ENCODE data around the gene EYS.

Gene EYS

DNA sequence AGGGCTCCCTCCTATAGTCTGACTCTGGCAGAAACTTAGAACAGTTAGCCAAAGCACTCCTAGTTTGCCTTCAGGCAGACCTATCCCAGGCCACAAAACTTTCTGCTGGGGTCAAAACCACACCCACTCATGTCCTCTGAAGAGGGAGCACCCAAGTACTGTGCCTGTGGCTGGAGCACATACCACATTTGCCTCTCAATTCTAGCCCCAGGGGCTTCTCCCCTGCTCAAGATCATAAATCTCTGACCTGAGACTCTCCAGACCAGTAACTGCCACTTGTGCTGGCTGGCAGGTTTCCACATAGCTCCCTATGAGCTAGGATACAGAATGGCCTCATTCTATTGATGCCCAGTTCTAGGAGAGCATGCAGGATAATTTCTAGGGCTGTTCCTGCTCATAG, 781.0 kb downstream of the EYS start:
- DNase-seq, result no peak

DNA sequence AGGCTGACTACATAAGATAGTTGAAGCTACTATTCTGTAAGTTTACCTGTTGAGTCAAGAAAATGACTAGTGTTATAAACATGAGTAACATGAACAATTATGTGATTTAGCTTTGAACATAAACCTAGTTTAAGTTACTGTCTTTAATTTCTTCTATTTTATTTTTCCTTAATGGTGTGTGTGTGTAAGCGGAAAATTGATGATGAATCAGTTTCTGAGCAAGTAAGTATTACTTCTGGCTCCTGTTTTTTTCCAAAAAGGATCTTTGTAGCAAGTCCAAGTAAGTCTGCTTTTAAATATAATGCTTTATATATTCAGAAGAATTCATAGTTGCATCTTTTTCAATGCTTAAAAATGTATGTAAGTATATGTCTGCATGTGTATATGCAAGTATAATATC, 786.8 kb downstream of the EYS start:
- no peak for DNase-seq

GRCh38 chr6:64914124-64914523, 792.9 kb downstream of the EYS start:
- no peak for DNase-seq

DNA sequence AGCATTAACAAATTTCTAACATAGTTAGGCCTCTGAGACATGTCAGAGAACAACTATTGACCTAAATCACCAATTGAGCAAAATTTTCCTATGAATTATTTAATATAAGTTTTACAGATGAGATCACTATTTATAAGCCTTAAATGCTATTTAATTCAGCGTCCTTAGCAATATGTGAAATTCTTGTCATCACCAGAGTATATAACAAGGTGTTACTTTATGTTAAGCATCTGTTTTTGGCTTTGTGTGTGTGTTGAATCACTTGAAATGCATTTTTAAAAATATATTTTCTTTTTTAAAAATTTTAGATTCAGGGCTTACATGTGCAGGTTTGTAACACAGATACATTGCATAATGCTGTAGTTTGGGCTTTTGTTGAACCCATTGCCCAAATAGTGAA, 794.1 kb downstream of the EYS start:
- no peak for DNase-seq

DNA sequence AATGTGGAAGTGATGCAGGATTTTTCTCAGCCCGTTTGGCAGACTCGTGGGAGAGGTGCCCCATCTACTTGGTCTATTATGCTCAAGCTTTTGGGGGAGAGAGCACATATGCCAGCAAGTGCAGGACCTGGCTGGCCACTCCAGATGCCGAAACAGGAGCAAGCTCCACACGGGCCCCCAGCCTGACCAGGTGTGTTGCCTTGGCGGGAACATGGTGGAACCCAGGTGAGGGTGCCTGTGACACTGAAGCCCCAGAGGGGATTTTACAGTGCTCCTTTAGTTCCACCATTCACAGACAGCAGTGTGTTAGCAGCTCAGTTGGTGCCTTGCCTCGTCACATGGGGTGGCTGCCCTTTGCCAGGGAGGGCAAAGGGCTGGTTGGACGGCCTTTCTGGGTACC, 798.9 kb downstream of the EYS start:
- DNase-seq, result no peak

DNA sequence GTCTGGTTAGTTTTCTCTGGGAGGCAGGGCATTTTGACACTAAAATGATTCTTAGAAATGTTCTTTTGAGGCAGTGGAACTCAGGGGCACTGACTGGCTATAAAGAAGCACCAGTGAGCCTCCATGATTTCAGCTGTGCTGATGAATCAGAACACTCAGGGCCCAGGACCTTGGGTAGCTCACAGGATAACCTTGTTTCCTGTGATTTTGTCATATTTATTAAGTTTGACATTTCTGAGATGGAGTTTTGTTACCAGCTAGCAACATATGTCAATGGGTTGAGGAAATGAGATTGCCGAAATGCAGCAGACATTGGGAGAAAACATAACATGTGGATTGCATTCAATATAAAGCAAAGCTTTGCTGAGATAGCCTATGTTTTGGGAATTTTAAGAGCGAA, 802.4 kb downstream of the EYS start:
- no peak for DNase-seq

- no peak for DNase-seq
Measured at GRCh38 chr6:64902596-64902995, 804.4 kb downstream of the EYS start.

DNA sequence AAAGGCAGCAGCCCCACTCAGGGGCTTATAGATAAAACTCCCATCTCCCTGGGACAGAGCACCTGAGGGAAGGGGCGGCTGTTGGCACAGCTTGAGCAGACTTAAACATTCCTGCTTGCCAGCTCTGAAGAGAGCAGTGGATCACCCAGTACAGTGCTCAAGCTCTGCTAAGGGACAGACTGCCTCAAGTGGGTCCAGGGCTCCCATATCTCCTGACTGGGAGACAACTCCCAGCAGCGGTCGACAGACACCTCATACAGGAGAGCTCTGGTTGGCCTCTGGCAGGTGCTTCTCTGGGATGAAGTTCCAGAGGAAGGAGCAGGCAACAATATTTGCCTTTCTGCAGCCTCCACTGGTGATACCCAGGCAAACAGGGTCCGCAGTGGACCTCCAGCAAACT, 810.1 kb downstream of the EYS start:
- DNase-seq, result no peak

- no peak for DNase-seq
Measured at GRCh38 chr6:64895945-64896344, 811.1 kb downstream of the EYS start.

- no peak for DNase-seq
Measured at GRCh38 chr6:64890609-64891008, 816.4 kb downstream of the EYS start.

DNA sequence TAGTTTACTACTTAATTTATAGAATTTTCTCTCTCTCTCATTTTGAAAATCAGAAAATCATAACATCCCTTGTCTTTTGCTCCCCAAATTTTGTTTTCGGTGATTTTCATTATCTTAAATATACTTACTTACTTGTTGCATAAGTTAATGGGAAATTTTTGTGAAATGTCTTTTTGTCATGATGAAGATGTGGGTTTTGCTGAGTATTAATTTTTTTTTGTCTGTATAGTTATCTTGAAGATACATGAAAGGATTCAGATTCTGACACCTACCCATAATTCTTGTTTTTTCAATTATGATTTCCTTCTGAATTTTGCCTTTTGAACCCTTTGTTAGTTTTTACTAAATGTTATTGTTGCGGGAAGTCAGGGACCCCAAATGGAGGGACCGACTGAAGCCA, 817.9 kb downstream of the EYS start:
- no peak for DNase-seq

GRCh38 chr6:64874776-64875175, 832.2 kb downstream of the EYS start:
- no peak for DNase-seq

DNA sequence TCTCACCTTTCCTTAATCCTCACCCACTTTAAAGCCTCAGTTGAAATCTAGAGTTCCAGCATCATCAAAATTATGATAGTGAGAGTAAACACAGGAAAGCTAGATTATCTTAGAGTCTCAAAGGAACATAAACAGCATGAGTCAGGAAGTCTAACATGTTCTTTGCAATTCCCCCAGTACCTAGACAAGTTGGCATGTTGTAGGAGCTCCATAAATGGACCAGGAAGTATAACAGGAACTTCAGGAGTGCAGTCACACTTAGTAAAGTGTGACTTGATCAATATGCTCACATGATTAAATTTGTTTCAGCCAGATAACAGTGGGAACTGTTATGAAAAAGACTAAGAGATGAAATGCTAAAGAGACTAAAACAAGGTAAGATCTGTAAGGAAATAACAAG, 834.4 kb downstream of the EYS start:
- no peak for DNase-seq

DNA sequence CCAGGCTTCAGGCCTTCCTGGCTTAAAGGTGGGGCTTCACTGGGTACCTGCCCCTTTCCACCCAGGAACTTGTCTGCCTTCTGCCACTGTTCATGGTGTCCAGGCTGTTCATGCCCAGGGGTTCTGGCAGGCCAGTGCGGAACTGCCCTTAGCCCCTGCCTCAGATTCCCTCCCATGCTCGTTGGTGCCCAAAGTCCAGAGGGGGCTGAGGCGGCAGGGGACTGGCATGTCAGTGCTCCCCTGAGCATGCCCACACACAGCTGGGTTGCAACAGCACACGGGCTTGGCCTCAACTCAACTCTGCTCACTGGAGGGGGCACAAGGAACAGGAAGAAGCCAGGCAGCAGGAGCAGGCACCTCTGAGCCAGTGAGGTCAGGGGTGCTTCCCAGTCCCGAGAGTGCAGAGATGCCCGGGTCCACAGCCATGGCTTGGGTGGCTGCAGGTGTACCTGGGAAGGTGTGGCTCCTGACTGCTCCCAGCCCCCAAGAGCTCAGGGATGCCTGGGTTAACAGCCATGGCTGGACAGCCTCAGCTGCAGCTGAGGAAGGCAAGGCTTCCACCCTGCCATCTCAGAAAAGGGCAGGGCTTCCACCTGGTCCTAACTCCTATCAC, 845.9 kb downstream of the EYS start:
- no peak for DNase-seq

- no peak for DNase-seq
Measured at GRCh38 chr6:64860203-64860602, 846.8 kb downstream of the EYS start.

DNA sequence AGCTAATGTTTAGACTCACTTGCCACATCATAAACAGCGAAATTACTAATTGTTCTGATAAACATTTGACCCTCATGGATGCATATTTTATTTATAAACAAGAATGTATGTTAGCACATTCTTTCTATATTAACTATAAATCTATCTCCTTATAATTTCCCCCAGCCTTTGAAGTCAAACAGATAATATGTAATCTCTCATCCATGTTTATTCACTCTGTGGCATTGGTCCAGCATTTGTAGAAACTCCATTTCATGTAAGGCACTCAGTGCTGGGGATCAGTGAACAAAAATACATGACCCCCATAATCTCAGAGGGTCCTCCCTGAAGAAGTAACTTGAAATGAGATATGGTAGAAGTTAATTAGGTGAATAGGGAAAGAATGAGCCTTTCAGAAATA, 856.9 kb downstream of the EYS start:
- DNase-seq, result no peak

- no peak for DNase-seq
Measured at GRCh38 chr6:64848467-64848866, 858.6 kb downstream of the EYS start.

DNA sequence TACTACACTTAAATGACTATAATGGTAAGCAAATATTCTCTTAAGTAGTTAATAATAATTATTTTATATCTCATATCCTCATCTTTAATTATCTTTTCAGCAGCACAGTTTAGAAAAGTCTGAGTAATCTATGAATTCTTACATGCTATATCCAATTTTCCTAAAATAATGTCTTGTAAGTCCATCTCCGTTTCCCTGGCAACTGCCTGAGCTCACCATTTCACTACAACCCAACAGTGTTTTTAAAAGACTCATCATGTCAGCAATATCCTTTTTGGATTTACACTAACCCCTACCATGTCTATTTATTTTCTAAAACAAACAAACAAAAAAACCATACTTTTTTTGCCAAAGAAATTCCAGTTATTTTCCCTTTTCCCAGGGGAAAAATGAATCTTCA, 859.6 kb downstream of the EYS start:
- DNase-seq, result no peak

DNA sequence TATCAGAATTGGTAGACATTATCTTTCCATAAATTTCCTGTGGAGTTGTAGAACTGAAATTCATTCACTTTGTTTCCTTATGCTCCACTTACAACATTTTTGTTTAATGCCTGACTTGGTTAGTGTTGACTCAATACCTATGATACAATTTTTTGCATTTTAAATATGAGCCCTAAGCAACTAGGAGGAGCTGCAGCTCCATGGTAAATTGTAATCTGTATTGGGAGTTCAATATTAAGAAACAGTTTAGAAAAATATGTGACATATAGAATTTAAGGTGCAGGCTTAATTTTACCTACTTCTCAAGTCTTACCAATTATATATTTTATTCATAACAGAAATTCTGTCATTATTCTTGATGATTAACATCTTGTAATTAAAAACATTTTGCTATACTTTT, 868.3 kb downstream of the EYS start:
- DNase-seq, result no peak

DNA sequence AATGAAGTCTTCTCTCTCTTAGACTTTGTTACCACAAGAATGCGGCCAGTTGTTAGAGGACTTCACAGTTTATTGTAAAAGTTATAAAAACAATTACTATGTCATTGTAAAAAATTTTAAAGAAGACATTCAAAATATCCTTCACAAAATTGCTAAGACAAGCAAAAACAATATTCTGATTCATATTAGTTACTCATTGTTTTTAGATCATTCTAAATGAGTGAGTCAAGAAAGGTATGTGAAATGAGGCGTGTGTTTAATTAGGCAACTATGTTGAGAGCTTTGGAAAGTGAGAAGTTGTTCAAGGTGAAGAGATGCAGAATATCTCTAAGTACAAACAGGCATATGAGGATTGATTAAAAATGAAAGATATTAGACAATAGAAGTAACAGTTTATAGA, 875.3 kb downstream of the EYS start:
- DNase-seq, result no peak

DNA sequence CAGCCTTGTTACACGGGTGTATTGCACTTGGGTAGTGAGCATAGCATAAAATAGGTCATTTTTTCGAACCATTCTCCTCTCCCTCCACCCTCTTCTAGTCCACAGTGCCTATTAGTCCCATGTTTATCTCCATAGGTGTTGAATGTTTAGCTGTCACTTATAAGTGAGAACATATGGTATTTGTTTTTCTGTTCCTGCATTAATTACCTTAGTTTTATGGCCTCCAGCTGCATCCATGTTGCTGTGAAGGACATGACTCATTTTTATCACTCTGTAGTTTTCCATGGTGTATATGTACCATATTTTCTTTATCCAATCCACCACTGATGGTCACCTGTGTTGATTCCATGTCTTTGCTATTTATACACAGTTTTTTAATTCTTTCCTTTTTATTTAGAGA, 889.5 kb downstream of the EYS start:
- no peak for DNase-seq

GRCh38 chr6:64815718-64816117, 891.3 kb downstream of the EYS start:
- no peak for DNase-seq

- no peak for DNase-seq
Measured at GRCh38 chr6:64812138-64812537, 894.9 kb downstream of the EYS start.

- no peak for DNase-seq
Measured at GRCh38 chr6:64811119-64811518, 895.9 kb downstream of the EYS start.

DNA sequence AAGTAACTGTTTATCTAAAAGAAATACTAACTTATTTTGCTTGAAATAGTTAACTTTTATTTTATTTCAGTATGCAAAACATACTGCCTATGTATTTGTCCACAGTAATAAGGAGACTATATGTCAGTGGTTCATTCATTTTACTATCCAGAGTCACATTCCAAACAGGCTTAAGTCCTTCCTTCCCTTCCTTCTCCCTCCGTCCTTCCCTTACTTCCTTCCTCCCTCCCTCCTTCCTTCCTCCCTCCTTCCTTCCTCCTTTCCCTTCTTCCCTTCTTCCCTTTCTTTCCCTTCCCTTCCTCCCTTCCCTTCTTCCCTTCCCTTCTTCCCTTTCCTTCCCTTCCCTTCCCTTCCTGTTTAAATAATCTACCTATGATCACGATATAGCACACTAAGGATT, 899.2 kb downstream of the EYS start:
- DNase-seq, result no peak
